Peyer's patch (tissue), 4 donors: ENCODE data around the gene DRAXIN.

ENCODE experiments used
- POLR2A ChIP-seq, 2 donors: fragments of 450-650 bp; IDR thresholded peaks; one replicate each; pipeline ENCODE4 v1.5.1; 2017; ENCODE audit warnings: antibody characterized with exemption in 2 of 2, mild to moderate bottlenecking in 2 of 2, moderate library complexity in 2 of 2
- TF ChIP-seq, protein P1 (sequence below), 6 experiments: fragments of 450-650 bp in 4 of 6; fragments of 200-600 bp in 2 of 6; sonication (generic) in 1 of 6; IDR thresholded peaks; one replicate each; pipeline ENCODE4 v1.5.1; 2017 to 2019; ENCODE audit warnings: antibody characterized with exemption in 6 of 6, mild to moderate bottlenecking in 3 of 6, moderate library complexity in 1 of 6

DNA sequence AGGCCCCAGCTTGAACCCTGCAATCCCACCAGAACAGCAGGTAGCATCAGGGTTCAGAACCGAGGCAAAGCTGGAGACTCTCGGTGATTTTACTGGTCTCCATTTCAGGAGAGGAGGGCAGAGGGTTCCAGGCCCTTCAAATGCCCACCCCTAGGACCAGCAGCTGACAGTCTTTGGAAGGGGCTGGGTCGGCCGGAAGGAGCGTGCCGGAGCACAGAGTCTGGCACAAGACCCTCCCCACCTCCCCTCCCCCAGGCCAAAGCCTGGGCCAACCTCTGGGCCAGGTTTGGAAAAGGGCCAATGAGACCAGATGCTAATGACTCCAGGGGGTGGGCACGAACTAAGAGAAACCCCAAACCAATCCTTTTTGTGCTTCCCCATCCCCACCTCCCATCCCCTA is 44.2 kb upstream of the DRAXIN start:
- no peak for TF ChIP-seq POLR2A (IDR thresholded peaks at IDR 0.05)
- TF ChIP-seq, protein P1, sequence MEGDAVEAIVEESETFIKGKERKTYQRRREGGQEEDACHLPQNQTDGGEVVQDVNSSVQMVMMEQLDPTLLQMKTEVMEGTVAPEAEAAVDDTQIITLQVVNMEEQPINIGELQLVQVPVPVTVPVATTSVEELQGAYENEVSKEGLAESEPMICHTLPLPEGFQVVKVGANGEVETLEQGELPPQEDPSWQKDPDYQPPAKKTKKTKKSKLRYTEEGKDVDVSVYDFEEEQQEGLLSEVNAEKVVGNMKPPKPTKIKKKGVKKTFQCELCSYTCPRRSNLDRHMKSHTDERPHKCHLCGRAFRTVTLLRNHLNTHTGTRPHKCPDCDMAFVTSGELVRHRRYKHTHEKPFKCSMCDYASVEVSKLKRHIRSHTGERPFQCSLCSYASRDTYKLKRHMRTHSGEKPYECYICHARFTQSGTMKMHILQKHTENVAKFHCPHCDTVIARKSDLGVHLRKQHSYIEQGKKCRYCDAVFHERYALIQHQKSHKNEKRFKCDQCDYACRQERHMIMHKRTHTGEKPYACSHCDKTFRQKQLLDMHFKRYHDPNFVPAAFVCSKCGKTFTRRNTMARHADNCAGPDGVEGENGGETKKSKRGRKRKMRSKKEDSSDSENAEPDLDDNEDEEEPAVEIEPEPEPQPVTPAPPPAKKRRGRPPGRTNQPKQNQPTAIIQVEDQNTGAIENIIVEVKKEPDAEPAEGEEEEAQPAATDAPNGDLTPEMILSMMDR (IDR thresholded peaks at IDR 0.05): no peak
